AG09319 (cell line): ENCODE measurements around the gene ITGAV.

ENCODE experiments used
- DNase-seq: peaks from one replicate; pipeline ENCODE4 v3.0.0-alpha.2; 2010; ENCODE audit warnings: low read depth; ENCODE audit errors: extremely low read depth
- TF ChIP-seq, protein P1 (sequence below): IDR thresholded peaks from 2 replicates; pipeline ENCODE4 v1.5.1; 2011; ENCODE audit warnings: low read depth, mild to moderate bottlenecking, inconsistent platforms, low read length, moderate library complexity

ITGAV gene

GRCh38 chr2:186728631-186729030 lies 138.8 kb downstream of the ITGAV start:
- no peak for DNase-seq
- TF ChIP-seq, protein P1, sequence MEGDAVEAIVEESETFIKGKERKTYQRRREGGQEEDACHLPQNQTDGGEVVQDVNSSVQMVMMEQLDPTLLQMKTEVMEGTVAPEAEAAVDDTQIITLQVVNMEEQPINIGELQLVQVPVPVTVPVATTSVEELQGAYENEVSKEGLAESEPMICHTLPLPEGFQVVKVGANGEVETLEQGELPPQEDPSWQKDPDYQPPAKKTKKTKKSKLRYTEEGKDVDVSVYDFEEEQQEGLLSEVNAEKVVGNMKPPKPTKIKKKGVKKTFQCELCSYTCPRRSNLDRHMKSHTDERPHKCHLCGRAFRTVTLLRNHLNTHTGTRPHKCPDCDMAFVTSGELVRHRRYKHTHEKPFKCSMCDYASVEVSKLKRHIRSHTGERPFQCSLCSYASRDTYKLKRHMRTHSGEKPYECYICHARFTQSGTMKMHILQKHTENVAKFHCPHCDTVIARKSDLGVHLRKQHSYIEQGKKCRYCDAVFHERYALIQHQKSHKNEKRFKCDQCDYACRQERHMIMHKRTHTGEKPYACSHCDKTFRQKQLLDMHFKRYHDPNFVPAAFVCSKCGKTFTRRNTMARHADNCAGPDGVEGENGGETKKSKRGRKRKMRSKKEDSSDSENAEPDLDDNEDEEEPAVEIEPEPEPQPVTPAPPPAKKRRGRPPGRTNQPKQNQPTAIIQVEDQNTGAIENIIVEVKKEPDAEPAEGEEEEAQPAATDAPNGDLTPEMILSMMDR: no peak
